Testis (tissue), 2 donors: Measurements from ENCODE around the gene ST6GAL1.

Experiments
- POLR2A ChIP-seq: fragments of 450-650 bp; IDR thresholded peaks from one replicate; pipeline ENCODE4 v1.6.1; 2017; ENCODE audit warnings: antibody characterized with exemption, mild to moderate bottlenecking, moderate library complexity
- TF ChIP-seq, protein P1 (sequence below), 3 experiments: fragments of 450-650 bp in 2 of 3; fragments of 200-600 bp in 1 of 3; sonication (generic) in 1 of 3; IDR thresholded peaks; one replicate each; pipeline ENCODE4 v1.5.1; 2016 to 2019; ENCODE audit warnings: antibody characterized with exemption in 3 of 3, mild to moderate bottlenecking in 2 of 3, moderate library complexity in 1 of 3

DNA sequence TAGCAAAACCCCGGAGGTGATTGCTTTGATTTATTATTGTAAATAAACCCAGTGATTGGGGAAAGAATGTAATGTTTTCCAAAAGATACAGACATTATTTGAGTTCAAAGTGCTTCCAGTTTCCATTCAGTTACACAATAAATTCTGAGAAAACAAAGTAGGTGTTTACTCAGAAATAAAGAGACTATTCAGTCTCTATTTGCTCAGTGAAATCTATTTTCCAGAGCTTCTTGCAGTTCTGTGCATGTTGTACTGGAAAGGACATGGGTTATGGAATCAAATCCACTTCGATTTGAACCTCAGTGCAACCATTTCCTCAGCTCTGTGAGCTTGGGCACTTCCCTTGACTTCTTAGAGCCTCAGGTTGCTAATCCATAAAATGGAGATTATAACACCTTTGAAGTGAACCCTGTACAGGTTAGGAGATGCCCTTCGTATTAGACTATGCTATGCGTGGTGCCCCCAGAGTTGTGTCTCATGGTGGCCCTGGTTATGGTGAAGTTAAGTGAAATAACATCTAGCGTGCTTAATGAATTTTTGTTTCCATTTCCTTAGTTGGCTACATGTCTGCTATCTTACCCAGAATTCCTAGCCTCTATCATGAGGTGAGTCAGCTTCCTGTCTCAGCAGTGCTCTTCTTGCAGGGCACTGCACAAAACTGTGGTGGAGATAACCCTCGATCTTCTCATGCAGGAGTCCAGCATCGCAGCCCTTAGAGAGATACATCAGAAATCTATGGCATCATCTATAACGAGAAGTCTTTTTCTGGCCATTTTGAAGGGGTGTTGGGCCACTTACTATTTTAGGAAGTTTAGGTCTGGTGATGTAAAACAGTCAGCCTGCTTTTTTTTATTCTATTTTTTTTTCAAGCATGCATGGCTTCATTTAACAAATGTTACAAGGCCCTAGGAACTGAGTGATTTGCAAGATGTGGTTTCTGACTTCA is 111.3 kb downstream of the ST6GAL1 start:
- TF ChIP-seq, protein P1, sequence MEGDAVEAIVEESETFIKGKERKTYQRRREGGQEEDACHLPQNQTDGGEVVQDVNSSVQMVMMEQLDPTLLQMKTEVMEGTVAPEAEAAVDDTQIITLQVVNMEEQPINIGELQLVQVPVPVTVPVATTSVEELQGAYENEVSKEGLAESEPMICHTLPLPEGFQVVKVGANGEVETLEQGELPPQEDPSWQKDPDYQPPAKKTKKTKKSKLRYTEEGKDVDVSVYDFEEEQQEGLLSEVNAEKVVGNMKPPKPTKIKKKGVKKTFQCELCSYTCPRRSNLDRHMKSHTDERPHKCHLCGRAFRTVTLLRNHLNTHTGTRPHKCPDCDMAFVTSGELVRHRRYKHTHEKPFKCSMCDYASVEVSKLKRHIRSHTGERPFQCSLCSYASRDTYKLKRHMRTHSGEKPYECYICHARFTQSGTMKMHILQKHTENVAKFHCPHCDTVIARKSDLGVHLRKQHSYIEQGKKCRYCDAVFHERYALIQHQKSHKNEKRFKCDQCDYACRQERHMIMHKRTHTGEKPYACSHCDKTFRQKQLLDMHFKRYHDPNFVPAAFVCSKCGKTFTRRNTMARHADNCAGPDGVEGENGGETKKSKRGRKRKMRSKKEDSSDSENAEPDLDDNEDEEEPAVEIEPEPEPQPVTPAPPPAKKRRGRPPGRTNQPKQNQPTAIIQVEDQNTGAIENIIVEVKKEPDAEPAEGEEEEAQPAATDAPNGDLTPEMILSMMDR (IDR thresholded peaks at IDR 0.05) = no peak
- no peak for TF ChIP-seq POLR2A
